ENCODE data around the gene UTP3. TPM values are rescaled to one million over a fixed set of nuclear protein-coding genes. Genes with fewer than 3 reads are reported as not detected.

The UTP3 gene
- total and polyA plus RNA-seq, 9 of the 15 experiments (the other 6 are each of a cell fraction or from before 2014, with no cell fraction given): 11.9 to 69.3 (median 34.0) TPM

DNA sequence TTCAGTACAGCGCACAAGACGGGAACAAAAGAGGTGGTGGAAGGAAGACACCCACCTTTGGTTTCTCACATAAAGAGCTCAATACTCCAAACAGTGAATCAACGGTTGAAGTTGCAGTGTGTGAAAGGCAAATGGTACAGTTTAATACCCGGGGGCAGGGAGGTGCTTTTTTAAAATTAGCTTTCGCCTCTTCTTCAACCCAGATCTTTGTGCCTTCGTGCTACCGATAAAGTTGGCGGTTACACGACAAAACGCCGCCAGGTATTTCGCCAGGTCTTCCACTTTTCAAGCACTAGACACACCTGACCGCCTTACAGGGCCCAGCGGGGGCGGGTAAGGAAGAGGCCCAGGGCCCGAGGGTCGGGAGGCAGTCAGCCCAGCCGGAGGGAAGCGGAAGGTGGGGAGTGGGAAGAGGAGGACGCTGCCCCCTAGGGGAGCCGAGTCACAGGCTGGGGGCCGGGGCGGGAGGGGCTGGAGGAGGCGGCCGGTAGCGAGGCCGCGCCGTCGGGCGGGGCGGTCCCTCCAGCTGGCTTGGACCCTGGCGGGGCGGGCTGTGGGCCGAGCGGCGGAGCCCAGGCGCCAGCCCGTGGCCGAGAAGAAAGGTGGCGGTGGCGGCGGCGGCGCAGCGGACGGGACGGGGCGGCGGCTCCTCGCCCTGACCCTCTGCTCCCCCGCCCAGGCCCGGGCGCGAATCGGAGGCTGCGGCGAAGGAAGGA lies 16.0 kb downstream of the UTP3 start (continued):
- TF ChIP-seq ZBTB40 (IDR thresholded peaks at IDR 0.05): peak; percentile 90
- peak; percentile 80 for TF ChIP-seq ZBTB40 (CRISPR knock-in tag; IDR thresholded peaks at IDR 0.05)
- TF ChIP-seq RBFOX2 (IDR thresholded peaks at IDR 0.05; ENCODE audit: low read depth, low read length): peak; percentile 9; the same call in 1 of the 2 replicates
- TF ChIP-seq, protein P1, sequence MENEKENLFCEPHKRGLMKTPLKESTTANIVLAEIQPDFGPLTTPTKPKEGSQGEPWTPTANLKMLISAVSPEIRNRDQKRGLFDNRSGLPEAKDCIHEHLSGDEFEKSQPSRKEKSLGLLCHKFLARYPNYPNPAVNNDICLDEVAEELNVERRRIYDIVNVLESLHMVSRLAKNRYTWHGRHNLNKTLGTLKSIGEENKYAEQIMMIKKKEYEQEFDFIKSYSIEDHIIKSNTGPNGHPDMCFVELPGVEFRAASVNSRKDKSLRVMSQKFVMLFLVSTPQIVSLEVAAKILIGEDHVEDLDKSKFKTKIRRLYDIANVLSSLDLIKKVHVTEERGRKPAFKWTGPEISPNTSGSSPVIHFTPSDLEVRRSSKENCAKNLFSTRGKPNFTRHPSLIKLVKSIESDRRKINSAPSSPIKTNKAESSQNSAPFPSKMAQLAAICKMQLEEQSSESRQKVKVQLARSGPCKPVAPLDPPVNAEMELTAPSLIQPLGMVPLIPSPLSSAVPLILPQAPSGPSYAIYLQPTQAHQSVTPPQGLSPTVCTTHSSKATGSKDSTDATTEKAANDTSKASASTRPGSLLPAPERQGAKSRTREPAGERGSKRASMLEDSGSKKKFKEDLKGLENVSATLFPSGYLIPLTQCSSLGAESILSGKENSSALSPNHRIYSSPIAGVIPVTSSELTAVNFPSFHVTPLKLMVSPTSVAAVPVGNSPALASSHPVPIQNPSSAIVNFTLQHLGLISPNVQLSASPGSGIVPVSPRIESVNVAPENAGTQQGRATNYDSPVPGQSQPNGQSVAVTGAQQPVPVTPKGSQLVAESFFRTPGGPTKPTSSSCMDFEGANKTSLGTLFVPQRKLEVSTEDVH (IDR thresholded peaks at IDR 0.05; ENCODE audit: low read depth, partially characterized antibody): peak; percentile 52
- TF ChIP-seq ATF1 (CRISPR knock-in tag; IDR thresholded peaks at IDR 0.05): no peak
- TF ChIP-seq ATF1 (tag; IDR thresholded peaks at IDR 0.05): 0 out of 2 replicates have a peak, but pooled peaks have one; percentile 38
- no peak for TF ChIP-seq HMG20B (CRISPR knock-in tag; IDR thresholded peaks at IDR 0.05)
- peak; percentile 48; the same call in 1 of the 2 replicates for TF ChIP-seq HCFC1 (IDR thresholded peaks at IDR 0.05; ENCODE audit: low read depth, low read length)
- peak; percentile 77 for TF ChIP-seq TOE1 (IDR thresholded peaks at IDR 0.05; ENCODE audit: borderline replicate concordance)
- TF ChIP-seq TOE1 (CRISPR knock-in tag; IDR thresholded peaks at IDR 0.05; ENCODE audit: borderline replicate concordance, low read depth): no peak
- peak; percentile 7 to 8; a peak in 2 of 4 replicates for TF ChIP-seq NRF1 (conservative IDR thresholded peaks at IDR 0.05 in 1 of 2, IDR thresholded peaks at IDR 0.05 in 1 of 2)
- TF ChIP-seq EWSR1 (IDR thresholded peaks at IDR 0.05; ENCODE audit: borderline replicate concordance, low read depth, partially characterized antibody): no peak
- TF ChIP-seq ASH1L (IDR thresholded peaks at IDR 0.05; ENCODE audit: borderline replicate concordance, low read depth, partially characterized antibody): no peak
- TF ChIP-seq, protein P2, sequence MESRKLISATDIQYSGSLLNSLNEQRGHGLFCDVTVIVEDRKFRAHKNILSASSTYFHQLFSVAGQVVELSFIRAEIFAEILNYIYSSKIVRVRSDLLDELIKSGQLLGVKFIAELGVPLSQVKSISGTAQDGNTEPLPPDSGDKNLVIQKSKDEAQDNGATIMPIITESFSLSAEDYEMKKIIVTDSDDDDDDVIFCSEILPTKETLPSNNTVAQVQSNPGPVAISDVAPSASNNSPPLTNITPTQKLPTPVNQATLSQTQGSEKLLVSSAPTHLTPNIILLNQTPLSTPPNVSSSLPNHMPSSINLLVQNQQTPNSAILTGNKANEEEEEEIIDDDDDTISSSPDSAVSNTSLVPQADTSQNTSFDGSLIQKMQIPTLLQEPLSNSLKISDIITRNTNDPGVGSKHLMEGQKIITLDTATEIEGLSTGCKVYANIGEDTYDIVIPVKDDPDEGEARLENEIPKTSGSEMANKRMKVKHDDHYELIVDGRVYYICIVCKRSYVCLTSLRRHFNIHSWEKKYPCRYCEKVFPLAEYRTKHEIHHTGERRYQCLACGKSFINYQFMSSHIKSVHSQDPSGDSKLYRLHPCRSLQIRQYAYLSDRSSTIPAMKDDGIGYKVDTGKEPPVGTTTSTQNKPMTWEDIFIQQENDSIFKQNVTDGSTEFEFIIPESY (CRISPR knock-in tag; IDR thresholded peaks at IDR 0.05): peak; percentile 82

Data from K562 (cell line).